Smooth muscle cell (in vitro differentiated cells): ENCODE data around the gene MMRN2. TPM values are rescaled to one million over a fixed set of nuclear protein-coding genes. Genes with fewer than 3 reads are reported as not detected.
A peak's percentile ranks its signal among the peaks of the same experiment; 100 is the strongest.

Experiments used
- DNase-seq: peaks from one replicate; lab custom pipeline; 2025; ENCODE audit not compliant: unreplicated experiment; lab: John Stamatoyannopoulos, UW
- H2AFZ ChIP-seq: fragments of 200-600 bp; sonication (generic); 2 replicates; pipeline ENCODE4 v1.6.0; 2016; ENCODE audit warnings: antibody characterized with exemption, low read depth, mild to moderate bottlenecking
- H3F3A ChIP-seq: fragments of 200-600 bp; sonication (generic); 2 replicates; pipeline ENCODE4 v1.6.0; 2017; ENCODE audit warnings: antibody characterized with exemption, low read depth
- H3K27ac ChIP-seq: fragments of 200-600 bp; sonication (generic); 2 replicates; pipeline ENCODE4 v1.5.1; 2016; ENCODE audit warnings: low read depth, mild to moderate bottlenecking
- H3K27me3 ChIP-seq: fragments of 200-600 bp; sonication (generic); 2 replicates; pipeline ENCODE4 v1.6.1; 2016; ENCODE audit warnings: low read depth, mild to moderate bottlenecking
- H3K36me3 ChIP-seq: fragments of 200-600 bp; sonication (generic); 2 replicates; pipeline ENCODE4 v1.5.1; 2016; ENCODE audit warnings: low read depth
- H3K4me1 ChIP-seq: fragments of 200-600 bp; sonication (generic); 2 replicates; pipeline ENCODE4 v1.5.1; 2016; ENCODE audit warnings: low read depth
- H3K4me2 ChIP-seq: fragments of 200-600 bp; sonication (generic); 2 replicates; pipeline ENCODE4 v1.6.0; 2016; ENCODE audit warnings: mild to moderate bottlenecking
- H3K4me3 ChIP-seq: fragments of 200-600 bp; sonication (generic); 2 replicates; pipeline ENCODE4 v1.5.1; 2016; ENCODE audit warnings: mild to moderate bottlenecking
- H3K79me2 ChIP-seq: fragments of 200-600 bp; sonication (generic); 2 replicates; pipeline ENCODE4 v1.6.0; 2016; ENCODE audit warnings: low read depth, mild to moderate bottlenecking
- H3K9ac ChIP-seq: fragments of 200-600 bp; sonication (generic); 2 replicates; pipeline ENCODE4 v1.6.0; 2016; ENCODE audit warnings: low read depth
- H3K9me3 ChIP-seq: fragments of 200-600 bp; sonication (generic); replicated peaks from 2 replicates; pipeline ENCODE4 v1.5.1; 2016; ENCODE audit warnings: low read depth
- H4K20me1 ChIP-seq: fragments of 200-600 bp; sonication (generic); 2 replicates; pipeline ENCODE4 v1.6.0; 2016; ENCODE audit warnings: low read depth
- WGBS: methylation state at CpG from one replicate; pipeline ENCODE4 v1.1.7; 2016; ENCODE audit warnings: low lambda C conversion rate; 5-methylcytosine and 5-hydroxymethylcytosine counted together
- polyA plus RNA-seq: library from polyadenylated mRNA; unstranded; fragments of >200 nt; fragmentation: Nextera tagmentation; extraction: Ambion mirVana; gene quantifications from 2 replicates; pipeline ENCODE4 v1.2.1, GENCODE V29; 2016
- total RNA-seq: library from RNA; depleted of rRNA; stranded (reverse); fragments of >200 nt; gene quantifications from 2 replicates; pipeline ENCODE4 v1.2.3, GENCODE V29; 2014
- TF ChIP-seq, protein P1 (sequence below): fragments of 200-600 bp; sonication (generic); IDR thresholded peaks from 2 replicates; pipeline ENCODE4 v1.5.1; 2017; ENCODE audit warnings: borderline replicate concordance, mild to moderate bottlenecking, antibody characterized with exemption; ENCODE audit not compliant: insufficient read depth, poor library complexity, severe bottlenecking

The MMRN2 gene
- total and polyA plus RNA-seq, 2 experiments from 2014 or later: 0.09 to 0.16 TPM

- Histone ChIP-seq H3K27me3 (no peaks in the 10 kb centered on the region), H4K20me1 (no peaks in the 10 kb centered on the region), H2AFZ (no peak within 1 kb of the TSS), H3K9me3 (no peaks in the 10 kb centered on the region), H3K4me1 (peaks cover 34% of the 10 kb centered on the region), H3K4me2 (peak within 1 kb of the TSS; percentile 43), H3K79me2 (no peaks in the 10 kb centered on the region), H3K4me3 (no peak within 1 kb of the TSS), H3F3A (no peaks in the 10 kb centered on the region), H3K36me3 (no peaks in the 10 kb centered on the region), H3K27ac (peak within 1 kb of the TSS; percentile 28), H3K9ac (no peak within 1 kb of the TSS)
- 77% methylated on average over 21 of the region's 22 CpGs for WGBS
- TF ChIP-seq, protein P1, sequence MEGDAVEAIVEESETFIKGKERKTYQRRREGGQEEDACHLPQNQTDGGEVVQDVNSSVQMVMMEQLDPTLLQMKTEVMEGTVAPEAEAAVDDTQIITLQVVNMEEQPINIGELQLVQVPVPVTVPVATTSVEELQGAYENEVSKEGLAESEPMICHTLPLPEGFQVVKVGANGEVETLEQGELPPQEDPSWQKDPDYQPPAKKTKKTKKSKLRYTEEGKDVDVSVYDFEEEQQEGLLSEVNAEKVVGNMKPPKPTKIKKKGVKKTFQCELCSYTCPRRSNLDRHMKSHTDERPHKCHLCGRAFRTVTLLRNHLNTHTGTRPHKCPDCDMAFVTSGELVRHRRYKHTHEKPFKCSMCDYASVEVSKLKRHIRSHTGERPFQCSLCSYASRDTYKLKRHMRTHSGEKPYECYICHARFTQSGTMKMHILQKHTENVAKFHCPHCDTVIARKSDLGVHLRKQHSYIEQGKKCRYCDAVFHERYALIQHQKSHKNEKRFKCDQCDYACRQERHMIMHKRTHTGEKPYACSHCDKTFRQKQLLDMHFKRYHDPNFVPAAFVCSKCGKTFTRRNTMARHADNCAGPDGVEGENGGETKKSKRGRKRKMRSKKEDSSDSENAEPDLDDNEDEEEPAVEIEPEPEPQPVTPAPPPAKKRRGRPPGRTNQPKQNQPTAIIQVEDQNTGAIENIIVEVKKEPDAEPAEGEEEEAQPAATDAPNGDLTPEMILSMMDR: no peak
- no peak for DNase-seq
These were observed 893 bp upstream of the MMRN2 start, which contains the start of gene SNCG for GRCh38 chr10:86958116-86958900. Gene SNCG (plus strand): TSS chr10:86958599. CDS start chr10:86958698, 99 bp downstream.

GRCh38 chr10:86956848-86957448 is 467 bp downstream of the MMRN2 start:
- TF ChIP-seq, protein P1: no peak
- H3K79me2 ChIP-seq: no peaks in the 10 kb centered on the region
- 96% methylated on average over 7 of the region's 7 CpGs for WGBS
- no peaks in the 10 kb centered on the region for H3F3A ChIP-seq
- H3K4me1 ChIP-seq: peaks cover 34% of the 10 kb centered on the region
- H4K20me1 ChIP-seq: no peaks in the 10 kb centered on the region
- no peaks in the 10 kb centered on the region for H3K27me3 ChIP-seq
- no peak for DNase-seq
- H3K4me3 ChIP-seq: no peak overlapping the region
- H3K9ac ChIP-seq: no peak overlapping the region
- no peak overlapping the region for H3K27ac ChIP-seq
- no peak overlapping the region for H3K4me2 ChIP-seq
- H2AFZ ChIP-seq: no peak overlapping the region
- no peaks in the 10 kb centered on the region for H3K36me3 ChIP-seq
- H3K9me3 ChIP-seq: no peaks in the 10 kb centered on the region

- TF ChIP-seq, protein P1: no peak
- 78% methylated on average over 7 of the region's 7 CpGs for WGBS
- peaks cover 34% of the 10 kb centered on the region for H3K4me1 ChIP-seq
These were observed 1.1 kb downstream of the MMRN2 start for GRCh38 chr10:86956195-86956847.

More at GRCh38 chr10:86956195-86956847, 1.1 kb downstream of the MMRN2 start:
- Histone ChIP-seq H3K4me2 (no peak overlapping the region), H3K4me3 (no peak overlapping the region), H2AFZ (no peak overlapping the region), H3K27me3 (no peaks in the 10 kb centered on the region), H3F3A (no peaks in the 10 kb centered on the region), H3K36me3 (no peaks in the 10 kb centered on the region), H3K9ac (no peak overlapping the region), H3K9me3 (no peaks in the 10 kb centered on the region), H3K27ac (no peak overlapping the region), H3K79me2 (no peaks in the 10 kb centered on the region), H4K20me1 (no peaks in the 10 kb centered on the region)
- no peak for DNase-seq
